Prostate gland (tissue), 2 donors: ENCODE results near the gene FASTKD3. TPM values are rescaled to one million over a fixed set of nuclear protein-coding genes. Genes with fewer than 3 reads are reported as not detected.

Experiments used
- DNase-seq: peaks from one replicate; pipeline ENCODE4 v3.0.0-alpha.2; 2019; ENCODE audit warnings: low spot score
- H3K27ac ChIP-seq, 2 donors: fragments of 200-600 bp; sonication (generic); 2 replicates each; pipeline ENCODE4 v1.5.1; 2017 to 2019
- H3K27me3 ChIP-seq: fragments of 200-600 bp; sonication (generic); replicated peaks from 2 replicates; pipeline ENCODE4 v1.5.1; 2019; ENCODE audit not compliant: insufficient read depth
- H3K36me3 ChIP-seq, 2 donors: fragments of 200-600 bp; sonication (generic); 1 replicate in 1 of 2; 2 replicates in 1 of 2; pipeline versions ENCODE4 v1.5.1 to v1.8.1; 2017 to 2019
- H3K4me1 ChIP-seq: fragments of 200-600 bp; sonication (generic); replicated peaks from 2 replicates; pipeline ENCODE4 v1.5.1; 2019
- H3K4me3 ChIP-seq, 2 donors: fragments of 200-600 bp; sonication (generic); 2 replicates each; pipeline ENCODE4 v1.5.1; 2017 to 2019
- H3K9me3 ChIP-seq: fragments of 200-600 bp; sonication (generic); 2 replicates; pipeline ENCODE4 v1.5.1; 2017
- POLR2A ChIP-seq: fragments of 450-650 bp; IDR thresholded peaks from one replicate; pipeline ENCODE4 v1.6.1; 2016; ENCODE audit warnings: antibody characterized with exemption, mild to moderate bottlenecking
- POLR2AphosphoS5 ChIP-seq: sonication (generic); formaldehyde crosslinking; IDR thresholded peaks from one replicate; pipeline ENCODE4 v1.6.1; 2017; ENCODE audit warnings: antibody characterized with exemption
- WGBS: methylation state at CpG from one replicate; pipeline ENCODE4 v1.1.5; 2018; 5-methylcytosine and 5-hydroxymethylcytosine counted together
- intact Hi-C: fragments of 100-400 bp; cut with DNase I; formaldehyde crosslinking; loops from one replicate; pipeline ENCODE4 v1.14.2; 2022
- total RNA-seq, 2 donors: library from RNA; depleted of rRNA; stranded (reverse); fragments of >200 nt; gene quantifications; one replicate each; pipeline ENCODE4 v1.1.0, GENCODE V29; 2016
- TF ChIP-seq, protein P1 (sequence below), 4 experiments: fragments of 200-600 bp in 2 of 4; fragments of 450-650 bp in 2 of 4; sonication (generic) in 2 of 4; IDR thresholded peaks; 1 replicate in 3 of 4; 2 replicates in 1 of 4; pipeline ENCODE4 v1.5.1; 2016 to 2019; ENCODE audit warnings: antibody characterized with exemption in 4 of 4, mild to moderate bottlenecking in 2 of 4, moderate library complexity in 2 of 4

The FASTKD3 gene
- total RNA-seq, 2 donors from 2014 or later = 9.7 to 10.7 TPM

DNA sequence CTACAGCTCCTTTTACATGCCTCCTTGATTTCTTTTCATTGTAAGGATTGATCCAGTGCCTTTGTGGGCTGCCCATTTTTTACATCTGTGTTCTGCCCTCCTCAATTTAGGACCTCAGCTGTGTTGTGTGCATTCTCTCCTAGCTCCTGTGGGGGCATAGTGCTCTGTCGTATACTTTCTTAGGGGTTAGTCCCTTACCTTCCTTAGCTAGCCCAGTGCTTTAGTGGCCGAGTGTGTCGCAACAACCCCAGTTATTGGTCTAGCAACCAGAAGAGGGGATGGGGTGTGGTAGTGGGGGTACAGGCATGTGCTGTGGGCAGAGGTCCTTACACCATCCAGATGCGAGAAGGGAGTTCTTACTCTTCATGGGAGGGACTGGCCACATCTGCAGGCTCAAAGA lies 12.3 kb upstream of the FASTKD3 start:
- Histone ChIP-seq H3K27me3 (no peaks in the 10 kb centered on the region), H3K4me1 (no peaks in the 10 kb centered on the region), H3K36me3 (no peaks in the 10 kb centered on the region), H3K4me3 (no peak overlapping the region), H3K9me3 (no peaks in the 10 kb centered on the region), H3K27ac (no peak overlapping the region)
- intact Hi-C loops = no loop called here
- TF ChIP-seq, protein P1, sequence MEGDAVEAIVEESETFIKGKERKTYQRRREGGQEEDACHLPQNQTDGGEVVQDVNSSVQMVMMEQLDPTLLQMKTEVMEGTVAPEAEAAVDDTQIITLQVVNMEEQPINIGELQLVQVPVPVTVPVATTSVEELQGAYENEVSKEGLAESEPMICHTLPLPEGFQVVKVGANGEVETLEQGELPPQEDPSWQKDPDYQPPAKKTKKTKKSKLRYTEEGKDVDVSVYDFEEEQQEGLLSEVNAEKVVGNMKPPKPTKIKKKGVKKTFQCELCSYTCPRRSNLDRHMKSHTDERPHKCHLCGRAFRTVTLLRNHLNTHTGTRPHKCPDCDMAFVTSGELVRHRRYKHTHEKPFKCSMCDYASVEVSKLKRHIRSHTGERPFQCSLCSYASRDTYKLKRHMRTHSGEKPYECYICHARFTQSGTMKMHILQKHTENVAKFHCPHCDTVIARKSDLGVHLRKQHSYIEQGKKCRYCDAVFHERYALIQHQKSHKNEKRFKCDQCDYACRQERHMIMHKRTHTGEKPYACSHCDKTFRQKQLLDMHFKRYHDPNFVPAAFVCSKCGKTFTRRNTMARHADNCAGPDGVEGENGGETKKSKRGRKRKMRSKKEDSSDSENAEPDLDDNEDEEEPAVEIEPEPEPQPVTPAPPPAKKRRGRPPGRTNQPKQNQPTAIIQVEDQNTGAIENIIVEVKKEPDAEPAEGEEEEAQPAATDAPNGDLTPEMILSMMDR (IDR thresholded peaks at IDR 0.05) = no peak
- TF ChIP-seq POLR2AphosphoS5 (no peak), POLR2A (no peak)
- 90% methylated on average over 4 of the region's 4 CpGs for WGBS
- no peak for DNase-seq

DNA sequence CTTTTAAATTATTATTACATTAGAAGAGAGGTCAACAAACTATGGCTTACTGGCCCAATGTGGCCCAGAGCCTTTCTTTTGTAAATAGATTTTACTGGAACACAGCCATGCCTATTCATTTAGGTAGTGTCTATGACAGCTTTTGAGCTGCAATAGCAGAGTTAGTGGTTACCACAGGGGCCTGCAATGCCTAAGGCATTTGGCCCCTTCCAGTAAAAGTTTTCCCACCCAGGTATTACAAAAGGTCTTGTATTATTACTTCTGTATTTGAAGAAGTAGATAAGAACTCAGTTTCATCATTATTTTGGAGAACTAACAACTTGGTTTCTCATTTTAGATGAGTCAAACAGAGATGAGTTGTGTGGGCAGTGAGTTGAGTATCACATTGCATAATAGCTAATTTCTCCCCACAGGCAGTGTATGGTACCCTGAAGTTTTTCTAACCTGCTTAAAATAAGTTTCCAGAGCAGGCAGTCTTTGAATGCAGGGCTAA lies 9.6 kb upstream of the FASTKD3 start:
- H3K27me3 ChIP-seq = no peaks in the 10 kb centered on the region
- H3K9me3 ChIP-seq = no peaks in the 10 kb centered on the region
- no peak overlapping the region for H3K27ac ChIP-seq
- H3K4me1 ChIP-seq = no peaks in the 10 kb centered on the region
- H3K36me3 ChIP-seq = no peaks in the 10 kb centered on the region
- intact Hi-C loops = no loop called here
- no peak for DNase-seq
- no peak overlapping the region for H3K4me3 ChIP-seq
- TF ChIP-seq POLR2A (no peak), POLR2AphosphoS5 (no peak)
- TF ChIP-seq, protein P1 (IDR thresholded peaks at IDR 0.05) = no peak

DNA sequence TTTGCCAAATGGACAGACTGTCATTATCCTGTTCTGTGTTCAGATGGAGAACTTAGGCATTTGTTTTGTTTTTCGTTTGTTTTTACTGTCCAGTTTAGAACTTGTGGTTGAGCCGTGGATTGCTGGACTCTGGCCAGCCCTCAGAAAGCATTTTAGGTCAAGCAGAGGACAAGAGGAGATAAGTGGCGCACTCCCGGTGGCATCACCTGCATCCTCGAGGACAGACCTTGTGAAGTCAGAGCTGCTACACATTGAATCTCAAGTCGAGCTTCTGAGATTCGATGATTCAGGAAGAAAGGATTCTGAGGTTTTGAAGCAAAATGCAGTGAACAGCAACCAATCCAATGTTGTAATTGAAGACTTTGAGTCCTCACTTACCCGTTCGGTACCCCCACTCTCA lies 9.0 kb upstream of the FASTKD3 start:
- no peak overlapping the region for H3K4me3 ChIP-seq
- TF ChIP-seq, protein P1 (IDR thresholded peaks at IDR 0.05) = no peak
- TF ChIP-seq POLR2A (no peak), POLR2AphosphoS5 (no peak)
- no peak for DNase-seq
- no peak overlapping the region for H3K27ac ChIP-seq
- 70% methylated on average over 9 of the region's 9 CpGs for WGBS
- H3K27me3 ChIP-seq = no peaks in the 10 kb centered on the region
- no peaks in the 10 kb centered on the region for H3K4me1 ChIP-seq
- H3K36me3 ChIP-seq = no peaks in the 10 kb centered on the region
- H3K9me3 ChIP-seq = no peaks in the 10 kb centered on the region
- intact Hi-C loops = no loop called here

DNA sequence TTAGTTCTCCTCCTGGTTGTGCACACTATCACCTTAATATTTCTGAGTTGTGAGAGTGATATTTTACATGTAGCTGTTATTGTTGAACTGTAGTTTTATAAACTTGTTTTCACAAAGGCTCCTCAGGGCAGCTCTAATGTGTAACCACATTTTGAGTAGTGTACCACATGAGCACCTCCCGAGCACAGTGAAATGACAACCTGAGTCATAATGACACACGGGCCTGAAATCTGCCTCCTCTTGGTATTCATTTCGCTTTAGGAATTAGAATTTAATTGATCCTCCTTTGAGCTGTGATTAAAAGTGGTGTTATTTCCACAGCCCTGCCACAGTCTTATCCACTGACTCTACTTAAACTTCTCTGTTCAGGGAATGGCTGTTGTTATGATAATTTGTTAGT lies 8.0 kb upstream of the FASTKD3 start:
- TF ChIP-seq, protein P1 (IDR thresholded peaks at IDR 0.05) = no peak
- TF ChIP-seq POLR2AphosphoS5 (no peak), POLR2A (no peak)
- Histone ChIP-seq H3K9me3 (no peaks in the 10 kb centered on the region), H3K27me3 (no peaks in the 10 kb centered on the region), H3K4me1 (no peaks in the 10 kb centered on the region), H3K36me3 (no peaks in the 10 kb centered on the region), H3K4me3 (no peak overlapping the region), H3K27ac (no peak overlapping the region)
- 79% methylated on average over 3 of the region's 3 CpGs for WGBS
- intact Hi-C loops = no loop called here
- no peak for DNase-seq

DNA sequence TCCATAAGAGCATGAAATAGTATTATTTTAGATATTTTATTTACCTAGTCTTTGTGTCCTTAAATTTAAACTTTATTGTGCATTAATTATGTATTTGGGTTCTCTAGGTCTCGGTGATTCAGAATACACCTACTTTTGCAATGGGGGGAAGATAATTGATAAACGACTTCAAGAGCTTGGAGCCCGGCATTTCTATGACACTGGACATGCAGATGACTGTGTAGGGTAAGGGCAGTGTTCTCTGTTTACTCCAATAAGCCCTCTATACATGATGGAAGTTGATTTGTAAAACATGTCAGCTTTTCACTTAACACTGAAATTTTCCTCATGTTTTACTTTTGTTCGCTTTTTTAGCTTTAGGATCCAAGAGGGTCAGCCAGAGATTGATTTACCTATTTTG lies 6.3 kb upstream of the FASTKD3 start:
- Histone ChIP-seq H3K27ac (no peak overlapping the region), H3K36me3 (no peaks in the 10 kb centered on the region), H3K4me1 (peaks cover 3% of the 10 kb centered on the region), H3K9me3 (no peaks in the 10 kb centered on the region), H3K4me3 (no peak overlapping the region), H3K27me3 (no peaks in the 10 kb centered on the region)
- TF ChIP-seq POLR2A (no peak), POLR2AphosphoS5 (no peak)
- TF ChIP-seq, protein P1 (IDR thresholded peaks at IDR 0.05) = no peak
- 94% methylated on average over 4 of the region's 4 CpGs for WGBS
- DNase-seq = no peak
- intact Hi-C loops = no loop called here
